Stimulated activated CD8-positive, alpha-beta memory T cell treated with anti-CD3 and anti-CD28 coated beads, Interleukin-4, amount 100 ng/mL, for 4 hours (primary cell): Measurements from ENCODE around the gene CLINT1.
"Not testable (repeated sequence)": the region's sequence is repeated elsewhere in the genome, so short reads cannot be mapped to it uniquely, and the experiment has no call there.

Experiments used
- DNase-seq, 2 donors: peaks; one replicate each; pipeline ENCODE4 v3.0.0-alpha.2; 2020; ENCODE audit warnings: low read depth in 2 of 2, low spot score in 1 of 2

The CLINT1 gene

GRCh38 chr5:157862183-157862851 is 3.4 kb upstream of the CLINT1 start:
- DNase-seq = no peak

- no peak for DNase-seq
Observed at GRCh38 chr5:157860898-157861890, 2.2 kb upstream of the CLINT1 start.

GRCh38 chr5:157859227-157859575 is 256 bp upstream of the CLINT1 start:
- no peak for DNase-seq

- DNase-seq = no peak
Observed at GRCh38 chr5:157857816-157858526, 974 bp downstream of the CLINT1 start.

- no peak for DNase-seq
Observed at GRCh38 chr5:157855404-157855994, 3.4 kb downstream of the CLINT1 start.

GRCh38 chr5:157853365-157853764 is 5.6 kb downstream of the CLINT1 start:
- not testable (repeated sequence) for DNase-seq

GRCh38 chr5:157845914-157846598 is 12.9 kb downstream of the CLINT1 start:
- no peak for DNase-seq

- DNase-seq = no peak
Observed at GRCh38 chr5:157842787-157843186, 16.2 kb downstream of the CLINT1 start.

GRCh38 chr5:157842185-157842584 is 16.8 kb downstream of the CLINT1 start:
- DNase-seq = no peak

GRCh38 chr5:157839157-157839795 is 19.7 kb downstream of the CLINT1 start:
- DNase-seq = no peak

GRCh38 chr5:157836121-157836753 is 22.7 kb downstream of the CLINT1 start:
- DNase-seq = no peak

GRCh38 chr5:157835041-157835440 is 23.9 kb downstream of the CLINT1 start:
- DNase-seq = no peak

- DNase-seq = no peak
Observed at GRCh38 chr5:157828944-157829639, 29.9 kb downstream of the CLINT1 start.

- DNase-seq = no peak
Observed at GRCh38 chr5:157828105-157828943, 30.6 kb downstream of the CLINT1 start.

- no peak for DNase-seq
Observed at GRCh38 chr5:157827423-157827822, 31.5 kb downstream of the CLINT1 start.

GRCh38 chr5:157823655-157824054 is 35.3 kb downstream of the CLINT1 start:
- DNase-seq = no peak

- no peak for DNase-seq
Observed at GRCh38 chr5:157821822-157822622, 36.9 kb downstream of the CLINT1 start.
